OCI-LY1 (cell line): ENCODE measurements around the gene LCORL.

Experiments
- H2AFZ ChIP-seq: fragments of 200-600 bp; sonication (generic), shearing (Covaris generic); 2 replicates; pipeline ENCODE4 v1.6.0; 2014; ENCODE audit warnings: antibody characterized with exemption, mild to moderate bottlenecking, low read length
- H3F3A ChIP-seq: fragments of 200-600 bp; sonication (generic), shearing (Covaris generic); 2 replicates; pipeline ENCODE4 v1.6.0; 2014; ENCODE audit warnings: mild to moderate bottlenecking, antibody characterized with exemption, low read length, moderate library complexity; ENCODE audit not compliant: insufficient read depth
- H3K27ac ChIP-seq: fragments of 200-600 bp; sonication (generic); 2 replicates; pipeline ENCODE4 v1.5.1; 2014; ENCODE audit warnings: low read length, mixed run types, mild to moderate bottlenecking, low read depth; ENCODE audit not compliant: poor library complexity, severe bottlenecking
- H3K27me3 ChIP-seq: fragments of 200-600 bp; sonication (generic); 2 replicates; pipeline ENCODE4 v1.6.0; 2014; ENCODE audit warnings: antibody characterized with exemption, mild to moderate bottlenecking, low read length, moderate library complexity; ENCODE audit not compliant: insufficient read depth
- H3K36me3 ChIP-seq: fragments of 200-600 bp; sonication (generic); 2 replicates; pipeline ENCODE4 v1.6.1; 2014; ENCODE audit warnings: mild to moderate bottlenecking, antibody characterized with exemption, low read length, moderate library complexity, mixed read lengths; ENCODE audit not compliant: insufficient read depth
- H3K4me1 ChIP-seq: fragments of 200-600 bp; sonication (generic); 2 replicates; pipeline ENCODE4 v1.5.1; 2014; ENCODE audit warnings: mild to moderate bottlenecking, low read length, moderate library complexity; ENCODE audit not compliant: insufficient read depth, severe bottlenecking
- H3K4me2 ChIP-seq: fragments of 200-600 bp; sonication (generic), shearing (Covaris generic); 2 replicates; pipeline ENCODE4 v1.6.1; 2014; ENCODE audit warnings: low read length
- H3K4me3 ChIP-seq: fragments of 200-600 bp; sonication (generic); 2 replicates; pipeline ENCODE4 v1.5.1; 2014; ENCODE audit warnings: low read length, low read depth, mild to moderate bottlenecking, mixed read lengths; ENCODE audit not compliant: poor library complexity, severe bottlenecking
- H3K79me2 ChIP-seq: fragments of 200-600 bp; shearing (Covaris generic); 2 replicates; pipeline ENCODE4 v1.6.1; 2016; ENCODE audit warnings: mixed run types, low read length, mixed read lengths; ENCODE audit not compliant: insufficient read depth
- H3K9ac ChIP-seq: fragments of 200-600 bp; sonication (generic), shearing (Covaris generic); 2 replicates; pipeline ENCODE4 v1.6.1; 2014; ENCODE audit warnings: mild to moderate bottlenecking, low read length, mixed read lengths
- H3K9me2 ChIP-seq: fragments of 200-600 bp; sonication (generic), shearing (Covaris generic); 2 replicates; pipeline ENCODE4 v1.6.1; 2014; ENCODE audit warnings: low read depth, mild to moderate bottlenecking, low read length, mixed read lengths
- H3K9me3 ChIP-seq: fragments of 200-600 bp; shearing (Covaris generic); 2 replicates; pipeline ENCODE4 v1.6.1; 2014; ENCODE audit warnings: low read length, mixed read lengths
- H4K20me1 ChIP-seq: fragments of 200-600 bp; sonication (generic), shearing (Covaris generic); 2 replicates; pipeline ENCODE4 v1.6.0; 2016; ENCODE audit warnings: mild to moderate bottlenecking, low read length; ENCODE audit not compliant: insufficient read depth
- CTCF ChIP-seq: fragments of 200-600 bp; sonication (generic), shearing (Covaris generic); IDR thresholded peaks from 2 replicates; pipeline ENCODE4 v1.5.1; 2017; ENCODE audit warnings: mild to moderate bottlenecking, antibody characterized with exemption, low read length, moderate library complexity, mixed read lengths
- EZH2 ChIP-seq: fragments of 200-600 bp; sonication (generic), shearing (Covaris generic); IDR thresholded peaks from 2 replicates; pipeline ENCODE4 v1.8.0; 2017; ENCODE audit warnings: borderline replicate concordance, mixed run types, mild to moderate bottlenecking, antibody characterized with exemption, low read length, moderate library complexity, mixed read lengths

Gene LCORL

GRCh38 chr4:18049446-18049845 is 27.9 kb upstream of the LCORL start:
- H3K9me3 ChIP-seq: no peaks in the 10 kb centered on the region
- no peaks in the 10 kb centered on the region for H3K36me3 ChIP-seq
- no peaks in the 10 kb centered on the region for H3K9me2 ChIP-seq
- no peaks in the 10 kb centered on the region for H3F3A ChIP-seq
- no peaks in the 10 kb centered on the region for H3K79me2 ChIP-seq
- TF ChIP-seq CTCF (no peak), EZH2 (no peak)
- no peak overlapping the region for H3K27ac ChIP-seq
- no peaks in the 10 kb centered on the region for H3K27me3 ChIP-seq
- H3K9ac ChIP-seq: no peak overlapping the region
- H3K4me2 ChIP-seq: no peak overlapping the region
- no peaks in the 10 kb centered on the region for H4K20me1 ChIP-seq
- H2AFZ ChIP-seq: no peak overlapping the region
- H3K4me3 ChIP-seq: no peak overlapping the region
- H3K4me1 ChIP-seq: no peaks in the 10 kb centered on the region

- no peaks in the 10 kb centered on the region for H3K36me3 ChIP-seq
- no peak for TF ChIP-seq EZH2
- no peak for TF ChIP-seq CTCF
- H3K4me2 ChIP-seq: no peak overlapping the region
- no peak overlapping the region for H2AFZ ChIP-seq
- H3K27ac ChIP-seq: no peak overlapping the region
- H3K9me3 ChIP-seq: no peaks in the 10 kb centered on the region
- no peaks in the 10 kb centered on the region for H4K20me1 ChIP-seq
- no peaks in the 10 kb centered on the region for H3K79me2 ChIP-seq
- H3K4me1 ChIP-seq: no peaks in the 10 kb centered on the region
- H3K9me2 ChIP-seq: no peaks in the 10 kb centered on the region
- H3K27me3 ChIP-seq: no peaks in the 10 kb centered on the region
- H3K4me3 ChIP-seq: no peak overlapping the region
- no peak overlapping the region for H3K9ac ChIP-seq
- H3F3A ChIP-seq: no peaks in the 10 kb centered on the region
Observed at GRCh38 chr4:18042754-18043153, 21.2 kb upstream of the LCORL start.

GRCh38 chr4:18042012-18042411 is 20.5 kb upstream of the LCORL start:
- no peak for TF ChIP-seq EZH2
- no peak for TF ChIP-seq CTCF
- H3F3A ChIP-seq: no peaks in the 10 kb centered on the region
- H4K20me1 ChIP-seq: no peaks in the 10 kb centered on the region
- no peaks in the 10 kb centered on the region for H3K9me3 ChIP-seq
- H2AFZ ChIP-seq: no peak overlapping the region
- H3K4me1 ChIP-seq: no peaks in the 10 kb centered on the region
- H3K4me3 ChIP-seq: no peak overlapping the region
- H3K9me2 ChIP-seq: no peaks in the 10 kb centered on the region
- no peak overlapping the region for H3K4me2 ChIP-seq
- no peaks in the 10 kb centered on the region for H3K79me2 ChIP-seq
- no peak overlapping the region for H3K9ac ChIP-seq
- no peaks in the 10 kb centered on the region for H3K36me3 ChIP-seq
- H3K27me3 ChIP-seq: no peaks in the 10 kb centered on the region
- no peak overlapping the region for H3K27ac ChIP-seq
